HepG2 (cell line): ENCODE results near the gene MYO5B. TPM values are rescaled to one million over a fixed set of nuclear protein-coding genes. Genes with fewer than 3 reads are reported as not detected.

Source experiments
- ETS1 ChIP-seq: sonication (generic); formaldehyde crosslinking; IDR thresholded peaks from 2 replicates; pipeline ENCODE4 v1.4.0; 2020; ENCODE audit warnings: missing genetic modification reagents
- FLYWCH1 ChIP-seq: sonication (generic); formaldehyde crosslinking; IDR thresholded peaks from 2 replicates; pipeline ENCODE4 v1.8.1; 2023; ENCODE audit warnings: mild to moderate bottlenecking, missing genetic modification reagents
- FOXK2 ChIP-seq: fragments of 450-650 bp; IDR thresholded peaks from 2 replicates; pipeline ENCODE4 v1.6.1; 2016
- GPBP1L1 ChIP-seq: sonication (generic); formaldehyde crosslinking; IDR thresholded peaks from 2 replicates; pipeline ENCODE4 v1.5.0; 2020; ENCODE audit warnings: mild to moderate bottlenecking, missing genetic modification reagents
- HDAC2 ChIP-seq: sonication (generic); formaldehyde crosslinking; IDR thresholded peaks from 2 replicates; pipeline ENCODE4 v1.4.0; 2020; ENCODE audit warnings: missing genetic modification reagents
- IRF2 ChIP-seq: IDR thresholded peaks from 2 replicates; pipeline ENCODE4 v1.6.1; 2018; ENCODE audit warnings: missing genetic modification reagents, missing compliant biosample characterization
- JUN ChIP-seq: sonication (generic); formaldehyde crosslinking; IDR thresholded peaks from 2 replicates; pipeline ENCODE4 v1.4.0; 2020; ENCODE audit warnings: mild to moderate bottlenecking, missing genetic modification reagents
- KAT2B ChIP-seq: fragments of 150-350 bp; IDR thresholded peaks from 2 replicates; pipeline ENCODE4 v1.6.1; 2014; ENCODE audit warnings: low read depth, low read length, borderline replicate concordance
- KDM5B ChIP-seq: sonication (generic); formaldehyde crosslinking; IDR thresholded peaks from 2 replicates; pipeline ENCODE4 v1.4.0; 2020; ENCODE audit warnings: missing genetic modification reagents, mild to moderate bottlenecking, borderline replicate concordance
- MBNL3 ChIP-seq: fragments of 250-450 bp; sonication (Bioruptor Pico); conservative IDR thresholded peaks from 2 replicates; pipeline ENCODE4 v1.8.0; 2022; ENCODE audit warnings: mild to moderate bottlenecking, inconsistent platforms
- MTA3 ChIP-seq: sonication (generic); formaldehyde crosslinking; IDR thresholded peaks from 2 replicates; pipeline ENCODE4 v1.4.0; 2020; ENCODE audit warnings: missing genetic modification reagents
- NFKB2 ChIP-seq: sonication (generic); formaldehyde crosslinking; IDR thresholded peaks from 2 replicates; pipeline ENCODE4 v1.4.0; 2020; ENCODE audit warnings: missing genetic modification reagents, borderline replicate concordance
- POLR2AphosphoS2 ChIP-seq: IDR thresholded peaks from 2 replicates; pipeline ENCODE4 v1.6.1; 2011; ENCODE audit warnings: low read depth, low read length, improper control_type of control experiment
- POLR2AphosphoS5 ChIP-seq: IDR thresholded peaks from 2 replicates; pipeline ENCODE4 v1.6.1; 2012; ENCODE audit warnings: low read depth, low read length
- POLR2G ChIP-seq: fragments of 200-400 bp; formaldehyde crosslinking; IDR thresholded peaks from 2 replicates; pipeline ENCODE4 v1.6.1; 2018; ENCODE audit warnings: mild to moderate bottlenecking, low read depth, low read length, moderate library complexity
- THAP11 ChIP-seq: IDR thresholded peaks from 2 replicates; pipeline ENCODE4 v1.6.1; 2016; ENCODE audit warnings: missing biosample characterization, missing genetic modification reagents
- THRA ChIP-seq: sonication (generic); formaldehyde crosslinking; IDR thresholded peaks from 2 replicates; pipeline ENCODE4 v1.4.0; 2020; ENCODE audit warnings: missing genetic modification reagents, borderline replicate concordance
- ZFP62 ChIP-seq: sonication (generic); formaldehyde crosslinking; IDR thresholded peaks from 2 replicates; pipeline ENCODE4 v1.4.0; 2020; ENCODE audit warnings: missing genetic modification reagents
- ZFP82 ChIP-seq: sonication (generic); formaldehyde crosslinking; IDR thresholded peaks from 2 replicates; pipeline ENCODE4 v1.5.1; 2020; ENCODE audit warnings: mild to moderate bottlenecking, missing genetic modification reagents, borderline replicate concordance
- ZNF263 ChIP-seq: sonication (generic); formaldehyde crosslinking; IDR thresholded peaks from 2 replicates; pipeline ENCODE4 v1.4.0; 2020; ENCODE audit warnings: missing genetic modification reagents
- ZNF326 ChIP-seq: sonication (generic); formaldehyde crosslinking; IDR thresholded peaks from 2 replicates; pipeline ENCODE4 v1.4.0; 2020; ENCODE audit warnings: missing genetic modification reagents, borderline replicate concordance
- ZNF589 ChIP-seq: sonication (generic); formaldehyde crosslinking; conservative IDR thresholded peaks from 2 replicates; pipeline ENCODE4 v1.8.0; 2022; ENCODE audit warnings: mild to moderate bottlenecking, moderate library complexity, missing genetic modification reagents
- ZNF746 ChIP-seq: sonication (generic); formaldehyde crosslinking; IDR thresholded peaks from 2 replicates; pipeline ENCODE4 v1.8.0; 2022; ENCODE audit warnings: mild to moderate bottlenecking, missing genetic modification reagents
- ZNF777 ChIP-seq: sonication (generic); formaldehyde crosslinking; IDR thresholded peaks from 2 replicates; pipeline ENCODE4 v1.4.0; 2020; ENCODE audit warnings: missing genetic modification reagents
- polyA plus RNA-seq, 8 experiments: library from polyadenylated mRNA; depleted of rRNA in 3 of 8; stranded (reverse) in 7 of 8; unstranded in 1 of 8; fragments of >200 nt; fragmentation: Illumina TruSeq in 4 of 8; extraction: Trizol in 4 of 8; gene quantifications; 2 replicates each; pipeline versions ENCODE4 v1.2.1 to v1.2.3, GENCODE V29; 2011 to 2016; ENCODE audit warnings: low read depth in 4 of 8, missing spikeins in 1 of 8, mixed read lengths in 1 of 8; ENCODE audit not compliant: insufficient read depth in 1 of 8
- total RNA-seq, 5 experiments: library from RNA; depleted of rRNA; stranded (reverse); fragments of >200 nt; fragmentation: Illumina TruSeq; extraction: Trizol; gene quantifications; 2 replicates each; pipeline ENCODE4 v1.2.3, GENCODE V29; 2016; ENCODE audit warnings: low read depth in 1 of 5
- TF ChIP-seq, protein P1 (sequence below), 2 experiments: sonication (generic) in 1 of 2; formaldehyde crosslinking in 1 of 2; IDR thresholded peaks; 2 replicates each; pipeline versions ENCODE4 v1.5.1 to v1.6.1; 2011 to 2020; ENCODE audit warnings: borderline replicate concordance in 1 of 2, low read depth in 1 of 2, low read length in 1 of 2, mild to moderate bottlenecking in 1 of 2, missing genetic modification reagents in 1 of 2, moderate library complexity in 1 of 2

Gene MYO5B
- total and polyA plus RNA-seq, 2 of the 13 experiments (the other 11 are each of a cell fraction or from before 2014, with no cell fraction given) = 13.1 to 24.0 TPM

- TF ChIP-seq ZNF589 (CRISPR knock-in tag) (no peak), ZFP62 (CRISPR knock-in tag) (no peak), THAP11 (CRISPR knock-in tag) (no peak), MBNL3 (CRISPR knock-in tag) (no peak), FLYWCH1 (CRISPR knock-in tag) (no peak), FOXK2 (no peak), IRF2 (CRISPR knock-in tag) (no peak), GPBP1L1 (CRISPR knock-in tag) (no peak), JUN (CRISPR knock-in tag) (no peak), ZNF746 (CRISPR knock-in tag) (no peak), POLR2AphosphoS2 (no peak), ZNF263 (CRISPR knock-in tag) (no peak), ZFP82 (CRISPR knock-in tag) (no peak), POLR2G (no peak), ZNF777 (CRISPR knock-in tag) (no peak), NFKB2 (no peak), ZNF326 (CRISPR knock-in tag) (no peak), KAT2B (no peak), MTA3 (CRISPR knock-in tag) (no peak), HDAC2 (CRISPR knock-in tag) (peak; percentile 20; the same call in 1 of the 2 replicates), ETS1 (CRISPR knock-in tag) (no peak), KDM5B (no peak), POLR2AphosphoS5 (no peak), THRA (CRISPR knock-in tag) (no peak)
- TF ChIP-seq, protein P1, sequence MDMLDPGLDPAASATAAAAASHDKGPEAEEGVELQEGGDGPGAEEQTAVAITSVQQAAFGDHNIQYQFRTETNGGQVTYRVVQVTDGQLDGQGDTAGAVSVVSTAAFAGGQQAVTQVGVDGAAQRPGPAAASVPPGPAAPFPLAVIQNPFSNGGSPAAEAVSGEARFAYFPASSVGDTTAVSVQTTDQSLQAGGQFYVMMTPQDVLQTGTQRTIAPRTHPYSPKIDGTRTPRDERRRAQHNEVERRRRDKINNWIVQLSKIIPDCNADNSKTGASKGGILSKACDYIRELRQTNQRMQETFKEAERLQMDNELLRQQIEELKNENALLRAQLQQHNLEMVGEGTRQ (IDR thresholded peaks at IDR 0.05; ENCODE audit: low read depth, low read length) = no peak
- TF ChIP-seq, protein P1 (CRISPR knock-in tag; IDR thresholded peaks at IDR 0.05; ENCODE audit: borderline replicate concordance) = no peak
These were observed 104.3 kb downstream of the MYO5B start (continued) for GRCh38 chr18:50090370-50091312.
